Erythroblast (primary cell): ENCODE measurements around the gene HLCS.

ENCODE experiments used
- GATA1 ChIP-seq: IDR thresholded peaks from 2 replicates; pipeline ENCODE4 v1.6.1; 2011; ENCODE audit warnings: low read depth, mild to moderate bottlenecking, control low read depth, low read length, moderate library complexity
- POLR2A ChIP-seq: IDR thresholded peaks from 2 replicates; pipeline ENCODE4 v1.6.1; 2011; ENCODE audit warnings: mild to moderate bottlenecking, low read length

- TF ChIP-seq POLR2A (no peak), GATA1 (no peak)
These were observed 258.6 kb downstream of the HLCS start for GRCh38 chr21:36707763-36708285.
